GM18870 (cell line): ENCODE results near the gene MYO18A.

Experiments
- ATAC-seq: cut with Tn5 transposase; IDR thresholded peaks from one replicate; pipeline ENCODE4 v1.9.1; 2021; ENCODE audit warnings: moderate library complexity; ENCODE audit not compliant: unreplicated experiment

The MYO18A gene

DNA sequence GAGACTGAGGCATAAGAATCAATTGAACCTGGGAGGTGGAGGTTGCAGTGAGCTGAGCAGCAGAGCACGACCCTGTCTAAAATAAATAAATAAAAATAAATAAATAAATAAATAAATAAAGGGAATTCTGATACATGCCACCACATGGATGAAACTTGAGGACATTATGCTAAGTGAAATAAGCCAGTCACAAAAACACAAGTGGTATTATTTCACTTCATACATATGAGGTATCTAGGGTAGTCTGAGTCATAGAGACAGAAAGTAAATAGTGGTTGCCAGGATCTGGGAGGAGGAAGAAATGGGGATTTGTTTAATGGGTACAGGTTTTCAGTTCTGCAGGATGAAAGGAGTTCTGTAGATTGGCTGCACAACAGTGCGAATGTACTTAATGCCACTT lies 120.9 kb downstream of the MYO18A start:
- ATAC-seq = no peak

DNA sequence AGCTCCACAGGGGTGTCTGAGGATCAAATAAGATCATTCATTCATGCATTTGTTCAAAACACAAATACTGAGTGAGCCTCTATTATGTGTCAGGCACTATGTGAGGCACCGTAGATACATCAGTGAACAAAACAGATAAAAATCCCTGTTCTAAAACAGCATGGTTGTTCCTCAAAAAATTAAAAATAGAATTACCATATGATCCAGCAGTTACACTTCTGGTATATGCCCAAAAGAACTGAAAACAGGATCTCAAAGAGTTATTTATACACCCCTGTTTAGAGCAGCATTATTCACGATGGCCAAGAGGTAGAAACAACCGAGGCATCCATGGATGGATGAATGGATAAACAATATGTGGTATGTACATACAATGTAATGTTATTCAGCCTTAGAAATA lies 121.8 kb downstream of the MYO18A start:
- ATAC-seq = no peak

DNA sequence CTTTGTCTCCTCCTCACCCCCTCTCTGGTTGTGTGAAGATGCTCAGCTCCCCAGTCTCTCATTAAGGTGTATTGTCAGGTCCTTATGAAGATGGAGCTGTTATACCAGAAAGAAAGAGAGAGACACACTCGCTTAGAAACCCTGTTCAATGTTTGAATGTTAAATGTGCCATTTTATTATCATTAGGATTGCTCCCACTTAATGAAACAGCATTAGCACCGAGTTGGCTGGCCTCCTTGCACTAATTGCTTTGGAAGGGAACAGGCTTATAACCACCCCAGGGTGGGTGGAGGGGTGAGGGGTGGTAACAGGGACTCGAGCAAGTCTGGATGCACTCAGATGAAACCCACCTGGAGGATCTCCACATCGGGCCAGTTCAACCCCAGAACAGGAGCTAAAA lies 122.8 kb downstream of the MYO18A start:
- no peak for ATAC-seq

DNA sequence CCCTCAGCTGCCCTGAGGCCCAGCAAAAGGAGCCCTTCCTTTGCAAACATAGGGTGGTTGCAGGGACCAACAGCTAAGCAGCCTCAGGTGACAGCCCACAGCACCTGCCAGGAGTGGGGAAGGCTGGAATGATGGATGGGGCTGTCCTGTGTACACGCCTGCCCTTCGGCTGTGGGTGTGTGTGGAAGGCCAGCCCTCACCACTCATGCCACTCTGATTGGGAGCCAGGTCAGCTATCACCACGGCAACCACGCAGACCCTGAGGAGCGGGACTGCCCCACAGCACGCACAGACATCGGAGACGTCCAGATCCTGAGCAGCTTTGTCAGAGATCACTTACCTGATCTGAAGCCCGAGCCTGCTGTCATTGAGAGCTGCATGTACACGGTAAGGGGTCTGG lies 125.4 kb downstream of the MYO18A start:
- no peak for ATAC-seq

DNA sequence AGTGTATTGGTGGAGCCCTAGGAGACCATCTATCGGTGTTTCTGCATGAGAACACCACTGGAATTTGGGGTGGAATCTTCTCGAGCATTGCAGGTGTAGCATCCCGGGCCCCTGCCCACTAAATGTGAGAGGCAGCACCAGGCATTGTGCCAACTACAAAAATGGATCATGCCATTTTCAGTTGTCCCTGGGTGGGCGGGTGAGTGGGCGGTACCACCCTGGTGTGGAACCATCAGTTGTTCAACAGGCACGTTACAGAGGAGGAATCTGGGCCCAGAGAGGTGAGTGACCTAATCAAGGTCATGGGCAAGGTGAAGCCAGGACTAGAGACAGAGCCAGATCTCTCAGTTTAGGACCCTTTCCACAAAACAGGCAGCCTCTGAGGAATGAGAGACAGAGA lies 128.5 kb downstream of the MYO18A start:
- no peak for ATAC-seq

DNA sequence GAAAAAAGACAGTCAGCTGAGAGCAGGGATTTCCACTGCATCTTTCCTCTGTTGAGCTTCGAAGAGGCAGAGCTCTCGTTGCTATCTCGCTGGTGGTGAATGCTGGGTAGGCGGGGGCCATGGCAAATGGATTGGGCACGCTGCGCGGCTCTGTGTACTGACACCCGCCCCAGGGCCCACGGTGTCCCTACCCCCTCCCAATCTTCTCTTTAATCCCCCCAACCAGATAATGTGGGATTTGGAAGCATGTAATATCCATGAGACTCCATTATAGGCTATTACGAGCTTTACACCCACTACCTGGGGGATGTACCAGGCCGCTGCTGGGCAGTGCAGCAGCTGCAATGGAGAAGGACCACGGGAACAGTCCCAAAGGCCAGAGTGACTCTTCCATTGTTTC lies 129.0 kb downstream of the MYO18A start:
- no peak for ATAC-seq

DNA sequence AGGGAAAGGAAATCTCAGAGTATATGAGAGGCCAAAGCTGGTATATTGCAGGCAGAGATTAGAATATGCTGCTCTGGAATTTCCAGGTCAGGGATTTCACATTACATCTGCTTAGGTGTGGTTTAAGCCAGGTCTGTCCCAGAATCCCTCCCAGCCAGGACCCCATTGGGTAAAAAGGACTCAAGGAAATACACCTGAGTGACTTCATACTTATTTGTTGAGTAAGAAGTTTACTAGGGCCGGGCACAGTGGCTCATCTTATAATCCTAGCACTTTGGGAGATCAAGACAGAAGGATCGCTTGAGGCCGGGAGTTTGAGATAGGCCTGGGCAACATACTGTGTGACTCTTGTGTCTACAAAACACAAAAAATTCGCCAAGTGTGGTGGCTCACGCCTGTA lies 130.0 kb downstream of the MYO18A start:
- ATAC-seq = no peak

DNA sequence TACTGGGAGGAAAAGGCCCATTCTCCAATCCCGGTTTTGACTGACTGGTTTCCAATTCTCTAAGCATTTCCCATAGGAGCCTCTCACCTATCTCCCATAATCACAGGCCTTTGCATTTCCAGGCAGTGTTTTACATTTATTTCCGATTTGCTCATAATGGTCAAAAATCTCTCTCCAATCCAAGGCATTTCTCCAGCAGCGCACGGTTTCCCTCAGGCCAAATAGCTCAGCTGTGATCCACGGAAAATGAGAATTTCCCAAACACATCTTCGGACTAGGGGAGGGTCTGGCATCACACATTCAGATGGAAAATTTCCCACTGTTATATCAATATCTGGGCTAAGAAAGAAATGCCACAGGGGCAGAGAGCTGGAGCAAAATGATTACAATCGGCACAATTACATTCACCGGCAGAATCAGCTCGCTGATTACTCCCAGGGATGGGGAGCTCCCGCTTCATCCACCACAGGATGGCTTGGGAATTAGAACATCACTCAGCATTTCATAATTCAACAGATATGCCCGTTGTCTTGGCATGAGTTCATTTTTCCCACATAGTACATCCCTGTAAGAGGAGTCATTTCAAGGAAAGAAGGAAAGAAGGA lies 130.6 kb downstream of the MYO18A start:
- ATAC-seq = no peak

DNA sequence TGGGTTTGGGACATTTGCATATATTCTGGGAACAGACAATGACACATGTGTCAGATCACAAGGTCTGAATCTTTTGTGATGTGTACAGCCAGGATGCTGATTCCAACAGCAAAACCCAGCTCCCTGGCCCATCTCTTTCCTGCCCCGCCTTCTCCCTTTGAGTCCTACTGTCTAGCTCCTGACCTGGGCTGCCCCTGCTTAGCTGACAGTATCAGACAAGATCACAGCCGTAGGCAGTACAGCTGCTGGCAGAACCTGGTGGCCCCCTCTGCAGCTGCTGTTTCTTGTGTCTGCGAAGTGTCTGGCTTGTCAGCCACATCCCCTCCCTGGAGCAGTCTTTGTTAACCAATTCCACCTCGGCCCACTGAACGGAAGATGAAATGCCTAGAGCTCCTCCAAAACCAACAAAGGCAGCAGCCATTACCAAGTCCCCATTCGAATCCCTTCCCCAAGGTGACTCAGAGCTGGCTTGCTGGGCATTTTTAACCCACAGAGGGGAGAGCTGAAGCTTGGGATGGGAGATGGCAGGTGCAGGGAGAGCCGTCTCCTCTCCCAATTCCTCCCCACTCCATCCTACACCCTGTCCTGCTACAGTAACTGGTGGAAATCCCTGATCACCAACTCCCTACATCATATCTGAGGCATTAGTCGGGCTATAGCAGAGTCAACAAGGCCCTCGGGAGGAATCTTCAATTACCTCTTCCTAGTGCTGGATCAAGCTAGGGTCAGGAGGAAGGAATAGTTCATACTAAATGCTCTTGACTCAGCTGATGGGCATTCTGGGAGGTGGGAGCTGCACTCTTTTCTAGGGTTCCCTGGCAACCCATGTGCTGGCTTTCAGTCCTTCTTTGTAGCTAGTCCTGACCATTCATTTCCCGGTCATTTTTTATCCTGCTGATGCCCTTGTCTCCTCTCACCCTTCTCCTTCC lies 131.5 kb downstream of the MYO18A start:
- ATAC-seq = no peak

DNA sequence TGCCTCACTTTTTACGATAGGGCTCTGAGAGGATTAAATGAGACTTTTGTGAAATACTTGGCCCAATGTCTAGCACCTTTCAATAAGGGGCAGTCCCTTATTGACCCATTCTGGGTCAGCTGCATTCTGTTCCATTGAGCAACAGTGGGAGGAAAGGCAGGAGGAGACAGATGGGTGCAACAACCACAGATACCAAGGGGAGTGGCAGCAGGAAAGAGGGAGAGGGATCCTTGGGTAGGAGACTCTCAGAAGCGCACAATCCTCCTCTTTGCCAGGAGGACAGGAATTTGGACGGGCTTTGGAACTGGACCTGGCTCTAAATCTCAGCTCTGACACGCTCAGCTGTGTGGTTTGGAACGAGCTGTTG lies 133.7 kb downstream of the MYO18A start:
- no peak for ATAC-seq

DNA sequence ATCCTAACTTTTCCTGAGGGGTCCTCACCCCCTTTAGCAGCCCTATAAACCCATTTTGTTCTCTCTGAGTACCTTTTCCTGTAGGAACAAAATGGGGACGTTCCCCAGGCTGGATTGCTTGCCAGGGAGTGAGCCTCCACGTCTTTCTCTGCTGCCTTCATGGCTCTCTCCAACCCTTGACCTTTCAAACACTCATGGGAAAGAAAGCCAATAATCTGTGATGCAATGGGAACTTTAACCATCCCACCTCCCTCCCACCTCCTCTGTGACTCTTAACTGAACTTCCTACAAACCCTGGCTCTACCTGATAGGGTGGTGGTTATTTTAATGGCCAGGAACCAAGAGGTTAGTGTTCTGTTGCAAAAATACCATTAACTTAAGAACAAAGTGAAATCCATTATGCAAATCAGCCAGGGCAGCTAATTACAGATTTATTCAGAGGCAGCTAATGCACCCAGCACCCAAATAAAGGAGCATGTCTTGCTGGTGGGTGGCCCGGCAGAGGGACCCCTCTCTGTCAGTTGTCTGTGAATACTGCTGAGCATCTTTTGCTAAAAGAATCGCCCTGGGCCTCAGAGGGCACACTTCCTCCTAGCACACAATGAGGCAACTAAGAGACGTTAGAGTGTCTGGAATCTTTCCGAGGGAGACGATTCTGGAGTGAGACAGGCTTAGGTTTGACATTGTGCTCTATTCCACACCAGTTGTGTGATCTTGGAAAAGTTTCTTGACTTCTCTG lies 134.3 kb downstream of the MYO18A start:
- no peak for ATAC-seq

DNA sequence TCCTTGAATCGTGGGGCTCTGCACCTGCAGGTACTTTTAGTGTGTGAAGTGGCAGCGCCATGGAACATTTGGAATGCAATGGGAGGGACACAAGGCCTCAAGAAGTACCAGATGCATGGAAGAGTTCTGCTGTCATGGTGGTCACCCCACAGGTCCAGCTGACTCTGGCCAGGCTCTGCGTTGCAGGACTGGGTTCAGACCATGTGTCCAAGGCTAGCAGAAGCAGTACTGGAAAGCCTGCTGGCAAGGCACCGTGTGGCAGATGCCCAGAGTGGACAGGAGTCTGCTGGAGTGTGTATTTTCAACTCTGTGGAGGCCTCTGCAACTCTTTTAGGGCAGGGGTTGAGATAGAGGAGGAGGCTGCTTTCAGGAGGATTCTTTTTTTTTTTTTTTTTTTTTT lies 135.2 kb downstream of the MYO18A start:
- no peak for ATAC-seq

DNA sequence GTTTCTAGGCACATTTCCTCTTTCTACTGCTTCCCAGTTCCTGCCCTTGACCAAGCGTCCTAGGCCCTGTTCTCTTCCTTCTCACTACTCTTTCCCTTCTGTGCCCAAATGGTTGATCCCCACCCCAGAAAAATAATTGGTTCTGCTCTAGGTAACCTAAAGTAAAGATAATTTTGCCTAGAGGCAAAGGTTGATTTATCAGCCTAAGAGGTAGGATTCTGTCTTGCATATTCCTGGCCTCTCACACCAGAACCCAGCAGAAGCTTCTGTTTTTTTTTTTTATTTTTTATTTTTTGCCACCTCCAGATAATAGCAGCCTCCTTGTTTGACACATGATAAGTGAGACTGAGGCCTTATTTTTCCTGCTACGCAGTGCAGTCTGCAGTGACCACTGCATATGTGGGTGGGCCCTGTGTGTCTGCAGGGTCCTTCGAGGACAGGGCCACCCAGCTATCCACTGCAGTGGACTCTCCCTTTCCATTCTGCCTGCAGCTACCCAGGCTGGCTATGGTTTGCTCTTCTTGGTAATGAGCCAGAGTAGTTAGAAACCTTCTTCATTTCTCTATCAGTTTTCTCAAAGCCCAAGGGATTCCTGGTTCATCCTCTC lies 136.6 kb downstream of the MYO18A start:
- no peak for ATAC-seq

DNA sequence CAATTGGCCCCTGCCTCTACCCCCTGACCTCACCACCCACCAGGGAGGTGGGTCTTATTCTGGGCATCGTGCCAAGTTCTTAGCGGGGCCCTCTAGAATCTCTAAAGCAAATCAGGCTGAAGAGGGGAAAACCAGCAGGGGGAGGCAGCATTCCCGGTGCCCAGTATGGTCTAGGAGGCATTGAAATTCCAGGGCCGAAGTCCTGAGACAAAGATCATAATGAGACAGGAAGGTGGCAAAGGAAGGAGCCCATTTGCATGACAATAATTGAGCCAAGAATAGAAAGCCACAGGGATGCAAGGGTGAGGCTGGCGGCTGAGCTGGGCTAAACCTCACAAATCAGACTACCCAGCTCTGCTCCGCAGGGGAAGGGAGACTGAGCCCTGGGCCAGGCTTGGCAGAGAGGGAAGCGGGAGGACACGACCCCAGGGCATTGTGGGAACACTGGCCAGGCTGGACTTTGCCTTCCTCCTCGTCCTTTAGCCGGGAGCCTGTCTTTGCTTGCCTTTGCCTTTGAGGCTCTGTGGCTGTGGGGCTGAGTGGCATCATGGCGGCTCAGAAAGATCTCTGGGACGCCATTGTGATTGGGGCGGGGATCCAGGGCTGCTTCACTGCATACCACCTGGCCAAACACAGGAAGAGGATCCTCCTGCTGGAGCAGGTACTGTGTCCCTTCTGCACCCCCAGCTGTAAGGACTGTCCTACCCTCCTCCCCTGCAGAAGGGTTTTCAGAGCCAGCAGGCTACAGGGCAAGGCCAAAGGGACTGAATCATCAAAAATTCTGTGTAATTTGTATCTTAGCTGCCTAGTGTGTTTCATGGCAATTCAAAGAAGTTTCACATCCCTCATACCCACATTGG lies 137.3 kb downstream of the MYO18A start, which contains the start of gene PIPOX:
Gene PIPOX (plus strand): TSS at position 463 of the 860 bp plus-strand sequence. CDS start 85 bp downstream, at position 548.
- ATAC-seq = no peak

DNA sequence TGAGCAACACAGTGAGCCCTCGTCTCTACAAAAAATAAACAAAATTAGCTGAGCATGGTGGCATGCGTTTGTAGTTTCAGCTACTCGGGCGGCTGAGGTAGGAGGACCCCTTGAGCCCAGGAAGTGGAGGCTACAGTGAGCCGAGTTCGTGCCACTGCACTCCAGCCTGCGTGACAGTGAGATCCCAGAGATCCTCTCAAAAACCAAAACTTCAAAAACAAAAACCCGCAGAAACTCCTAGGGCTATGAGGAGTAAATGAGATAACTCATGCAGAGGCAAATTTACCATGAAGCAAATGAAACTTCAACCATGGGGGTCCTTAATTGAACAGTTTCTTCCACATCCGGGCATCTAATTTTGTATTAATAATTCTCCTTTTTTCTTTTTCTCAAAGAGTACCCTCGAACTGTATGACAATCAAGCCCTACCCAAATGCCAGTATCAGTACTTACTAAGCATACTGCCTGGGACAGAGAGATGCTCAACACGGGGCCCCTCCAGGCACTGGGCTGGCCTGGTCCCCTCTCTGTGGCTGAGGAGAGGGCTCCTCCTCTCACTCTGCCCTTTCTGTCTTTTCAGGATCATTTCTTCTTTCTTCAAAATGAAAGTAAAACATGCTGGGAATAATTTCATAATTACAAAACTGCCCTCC lies 138.0 kb downstream of the MYO18A start:
- ATAC-seq = no peak

DNA sequence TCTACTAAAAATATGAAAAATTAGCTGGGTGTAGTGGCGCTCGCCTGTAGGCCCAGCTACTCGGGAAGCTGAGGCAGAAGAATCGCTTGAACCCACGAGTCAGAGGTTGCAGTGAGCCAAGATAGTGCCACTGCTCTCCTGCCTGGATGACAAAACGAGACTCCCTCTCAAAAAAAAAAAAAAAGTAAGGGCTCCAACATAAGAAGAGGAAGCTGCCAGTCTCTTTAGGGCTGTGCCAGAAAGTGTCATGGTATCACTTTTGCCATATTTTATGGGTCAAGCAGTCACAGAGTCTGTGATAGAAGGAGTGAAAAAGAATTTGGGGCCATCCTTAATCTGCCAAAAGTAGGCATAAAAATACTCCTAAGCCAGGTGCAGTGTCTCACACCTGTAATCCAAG lies 138.6 kb downstream of the MYO18A start:
- no peak for ATAC-seq

DNA sequence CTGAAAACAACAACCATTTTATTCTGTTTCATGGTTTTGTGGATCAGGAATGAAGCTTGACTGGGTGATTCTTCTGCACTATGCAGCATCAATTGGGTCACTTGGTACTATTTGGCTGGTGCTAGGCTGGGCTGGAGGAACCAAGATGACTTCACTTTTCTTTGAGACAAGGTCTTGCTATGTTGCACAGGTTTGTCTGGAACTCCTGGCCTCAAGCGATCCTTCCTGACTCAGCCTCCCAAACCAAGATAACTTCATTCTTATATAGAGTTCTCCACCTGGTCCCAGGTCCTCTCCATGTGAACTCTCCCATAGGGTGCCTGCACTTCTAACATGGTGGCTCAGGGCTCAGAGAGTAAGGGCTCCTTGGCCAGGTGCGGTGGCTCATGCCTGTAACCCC lies 139.1 kb downstream of the MYO18A start:
- ATAC-seq = no peak

DNA sequence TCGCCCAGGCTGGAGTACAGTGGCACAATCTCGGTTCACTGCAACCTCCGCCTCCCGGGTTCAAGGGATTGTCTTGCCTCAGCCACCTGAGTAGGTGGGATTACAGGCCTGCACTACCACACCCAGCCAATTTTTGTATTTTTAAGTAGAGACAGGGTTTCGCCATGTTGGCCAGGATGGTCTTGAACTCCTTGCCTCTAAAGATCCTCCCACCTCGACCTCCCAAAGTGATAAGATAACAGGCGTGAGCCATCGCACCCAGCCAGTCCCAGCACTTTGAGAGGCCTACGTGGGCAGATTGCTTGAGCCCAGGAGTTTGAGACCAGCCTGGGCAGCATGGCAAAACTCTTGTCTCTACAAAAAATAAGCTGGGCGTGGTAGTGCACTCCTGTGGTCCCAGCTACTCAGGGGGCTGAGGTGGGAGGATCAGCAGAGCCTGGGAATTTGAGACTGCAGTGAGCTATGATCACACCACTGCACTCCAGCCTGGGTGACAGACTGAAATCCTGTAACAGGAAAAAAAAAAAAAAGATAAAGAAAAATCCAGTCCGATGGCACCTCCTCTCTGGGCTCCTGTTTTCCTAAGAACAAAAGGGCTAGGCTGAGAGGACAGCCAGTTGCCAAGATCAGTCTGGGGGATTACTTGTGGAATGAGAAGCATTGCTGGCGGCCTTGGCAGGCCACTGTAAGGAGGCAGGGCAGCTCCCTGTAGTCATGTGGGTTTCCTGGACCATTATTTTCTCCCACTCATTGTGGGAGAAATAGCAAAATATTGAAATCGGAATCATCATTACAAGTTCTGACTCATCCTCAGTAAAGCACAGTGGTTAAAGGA lies 140.2 kb downstream of the MYO18A start:
- no peak for ATAC-seq
